Stimulated activated CD4-positive, alpha-beta T cell treated with anti-CD3 and anti-CD28 coated beads, Interleukin-2, amount 100 ng/mL, for 24 hours (primary cell): ENCODE measurements around the gene LGR4.

Experiments
- DNase-seq, 2 donors: peaks; one replicate each; pipeline ENCODE4 v3.0.0-alpha.2; 2020

LGR4 gene

DNA sequence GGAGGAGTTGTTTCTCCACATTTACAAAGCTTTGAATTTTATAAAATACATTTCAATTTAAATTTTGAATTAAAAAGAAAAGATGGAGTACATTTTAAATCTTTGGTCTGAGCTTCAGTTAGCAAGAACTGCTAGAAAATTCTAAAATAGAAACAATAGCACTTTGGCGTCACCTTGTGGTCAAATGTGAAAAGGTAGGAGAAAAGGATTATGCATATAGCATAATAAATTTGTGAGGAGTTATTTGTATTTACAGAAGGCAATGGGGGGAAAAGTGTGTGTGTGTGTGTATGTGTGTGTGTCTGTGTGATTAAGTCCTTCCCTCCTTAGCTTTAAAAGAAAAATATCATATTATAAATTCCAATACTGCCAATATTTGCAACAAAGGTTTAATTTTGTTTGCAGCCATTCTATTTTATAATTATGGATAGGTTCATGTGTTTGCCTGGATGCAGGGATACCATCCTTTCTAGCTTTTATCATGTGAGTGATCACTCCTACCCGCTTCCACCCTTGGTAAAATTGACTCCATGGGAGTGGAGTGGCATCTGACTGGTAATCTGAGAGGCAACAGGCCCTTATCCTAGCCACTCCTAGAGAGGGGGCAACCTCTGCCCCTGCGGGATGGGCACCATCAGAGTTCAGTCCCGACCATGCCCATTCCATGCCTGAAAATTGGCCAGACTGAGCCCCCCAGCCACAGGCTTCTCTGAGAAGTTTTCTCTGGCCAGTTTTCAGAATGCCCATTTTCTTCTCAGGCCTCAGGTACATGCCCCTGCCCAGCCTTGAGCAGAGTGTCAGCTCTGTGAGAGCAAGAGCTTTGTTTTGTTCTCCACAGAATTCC, 13.6 kb upstream of the LGR4 start:
- peak; percentile 9 to 49 for DNase-seq

DNA sequence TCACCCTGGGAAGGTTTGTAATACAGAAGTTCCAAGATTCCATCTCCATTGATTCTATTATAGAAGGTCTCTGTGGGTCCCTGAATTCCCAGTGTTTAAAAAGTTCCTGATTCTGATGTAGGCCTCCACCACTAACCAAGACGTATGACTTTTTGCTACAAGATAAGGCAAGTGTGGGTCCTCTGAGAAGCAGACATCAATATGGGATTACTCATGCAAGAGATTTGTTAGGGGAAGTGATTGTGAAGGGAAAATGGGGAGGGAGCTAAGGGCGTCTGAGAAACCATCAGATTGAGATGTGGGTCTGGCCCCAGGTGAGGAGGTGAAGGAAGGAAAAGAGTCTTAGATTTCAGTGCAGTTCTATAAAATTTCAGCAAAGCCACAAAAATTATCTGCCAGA, 10.2 kb upstream of the LGR4 start:
- DNase-seq, result no peak

DNA sequence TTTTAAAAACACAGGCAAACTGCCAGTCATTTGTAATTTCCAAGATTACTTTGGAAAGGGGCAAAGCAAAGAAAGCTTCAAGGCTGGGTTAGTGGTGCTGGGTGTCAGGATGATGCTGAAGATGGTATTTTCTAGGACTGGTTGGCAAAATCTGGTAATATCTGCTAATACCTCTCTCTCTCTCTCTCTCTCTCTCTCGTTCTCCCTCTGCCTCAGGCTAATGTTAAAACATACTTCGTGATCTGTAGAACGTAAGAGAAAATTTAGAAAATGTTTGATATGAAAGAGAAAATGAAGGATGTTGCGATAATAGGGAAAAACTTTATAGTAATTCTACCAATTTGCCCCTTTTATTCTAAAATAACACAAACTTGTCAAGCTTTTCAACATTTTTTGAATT, 9.4 kb upstream of the LGR4 start:
- no peak for DNase-seq

DNA sequence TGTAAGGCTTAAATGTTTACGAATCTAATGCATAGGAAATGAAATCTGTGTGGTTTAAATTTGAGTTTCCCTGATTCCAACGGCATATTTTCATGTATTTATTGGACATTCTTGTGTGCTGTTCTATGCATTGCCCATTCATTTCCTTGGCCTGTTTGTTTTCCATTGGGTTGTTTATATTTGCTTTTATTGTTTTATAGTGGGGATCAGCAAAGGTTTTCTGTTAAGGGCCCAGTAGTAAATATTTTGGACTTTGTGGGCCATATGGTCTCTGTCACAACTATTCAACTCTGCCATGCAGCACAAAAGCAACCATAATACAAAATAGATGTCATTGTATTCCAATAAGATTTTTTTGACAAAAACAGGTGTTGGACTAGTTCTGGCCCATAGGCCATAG, 5.2 kb upstream of the LGR4 start:
- no peak for DNase-seq

DNA sequence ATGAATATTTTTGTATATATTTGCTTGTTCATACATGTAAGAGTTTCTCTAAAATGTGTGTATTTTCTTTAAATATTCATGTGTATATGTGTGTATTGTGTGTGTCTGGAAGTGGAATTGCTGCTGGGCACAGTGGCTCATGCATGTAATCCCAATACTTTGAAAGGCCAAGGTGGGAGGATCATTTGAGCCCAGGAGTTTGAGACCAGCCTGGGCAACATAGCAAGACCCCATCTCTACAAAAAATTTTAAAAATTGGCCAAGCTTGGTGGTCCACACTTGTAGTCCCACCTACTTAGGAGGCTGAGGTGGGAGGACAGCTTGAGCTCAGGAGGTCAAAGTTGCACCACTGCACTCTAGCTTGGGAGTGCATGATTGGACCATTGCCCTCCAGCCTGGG, 4.7 kb upstream of the LGR4 start:
- DNase-seq, result no peak

DNA sequence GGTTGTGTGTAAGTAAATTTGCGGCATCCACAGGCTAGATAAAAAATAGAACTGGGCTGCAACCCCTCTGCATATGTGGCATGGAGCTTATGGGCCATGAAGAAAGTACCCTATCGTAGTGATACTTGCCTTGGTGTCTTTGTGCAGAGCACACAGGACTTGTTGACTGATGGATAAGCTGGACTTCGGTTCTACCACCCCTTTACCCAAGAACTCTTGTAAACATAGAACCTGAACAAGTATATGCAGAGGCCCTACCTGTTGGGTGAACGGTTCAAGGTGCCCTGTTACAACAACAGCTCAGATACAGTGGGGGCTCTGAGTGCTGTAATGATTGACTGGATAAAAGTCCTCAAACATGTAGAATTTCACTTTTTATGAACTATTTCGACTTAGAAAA, 3.0 kb upstream of the LGR4 start:
- no peak for DNase-seq

DNA sequence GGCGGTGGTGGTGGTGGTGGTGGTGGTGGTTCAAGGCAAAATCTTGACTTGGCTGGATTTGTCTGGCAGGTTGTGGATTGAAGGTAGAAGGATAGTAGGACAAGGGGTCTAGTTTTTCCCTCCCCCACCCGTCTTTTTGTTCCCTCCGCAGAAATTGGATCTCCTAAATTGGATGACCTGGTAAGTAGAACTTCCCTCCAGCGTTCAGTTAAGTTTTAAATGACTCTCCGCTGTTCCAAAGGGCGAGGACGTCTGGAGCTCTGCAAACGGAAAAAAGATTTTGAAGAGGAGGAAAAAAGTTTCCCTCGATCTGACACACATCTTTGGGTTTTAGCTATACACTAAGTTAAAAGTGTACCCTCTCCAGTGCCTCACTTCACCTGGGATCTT, 422 bp upstream of the LGR4 start:
- DNase-seq, result no peak

DNA sequence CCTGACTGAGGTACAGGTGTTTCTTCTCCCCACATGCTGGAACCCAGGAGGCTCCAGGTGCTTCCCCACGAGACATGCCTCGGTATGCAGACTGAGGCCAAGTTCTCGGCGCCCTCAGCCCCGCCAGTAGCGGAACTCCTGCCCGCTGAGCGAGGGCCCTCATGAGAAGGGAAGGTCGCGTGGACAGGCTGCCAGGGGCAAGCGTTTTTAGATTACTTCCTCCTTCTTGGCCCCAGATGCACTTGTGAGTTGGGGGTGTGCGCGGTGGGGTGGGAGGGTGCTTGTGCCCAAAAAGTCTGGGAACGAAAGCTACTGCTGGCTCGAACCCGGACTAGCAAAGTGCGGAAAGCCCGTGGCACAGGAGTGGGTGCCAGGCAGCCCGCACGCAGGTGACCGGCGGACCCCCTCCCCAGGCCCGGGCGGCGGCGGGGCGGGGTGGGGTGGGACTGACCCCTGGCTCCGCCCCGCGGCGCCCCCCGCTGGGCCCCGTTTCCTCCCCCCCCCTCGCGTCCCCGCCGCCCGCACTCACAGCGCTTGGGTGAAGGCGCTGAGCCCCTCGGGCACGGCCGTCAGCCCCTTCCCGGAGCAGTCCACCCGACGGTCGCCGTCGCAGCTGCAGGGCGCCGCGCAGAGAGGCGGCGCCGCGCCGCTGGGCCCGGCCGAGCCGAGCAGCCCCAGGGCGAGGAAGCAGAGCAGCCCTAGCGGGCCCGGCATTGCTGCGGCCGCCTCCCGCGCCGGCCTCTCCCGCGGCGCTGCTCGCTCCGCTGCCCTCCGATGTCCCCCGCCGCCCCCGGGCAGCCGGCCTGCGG, 797 bp downstream of the LGR4 start:
- DNase-seq, result peak; percentile 19 to 25

DNA sequence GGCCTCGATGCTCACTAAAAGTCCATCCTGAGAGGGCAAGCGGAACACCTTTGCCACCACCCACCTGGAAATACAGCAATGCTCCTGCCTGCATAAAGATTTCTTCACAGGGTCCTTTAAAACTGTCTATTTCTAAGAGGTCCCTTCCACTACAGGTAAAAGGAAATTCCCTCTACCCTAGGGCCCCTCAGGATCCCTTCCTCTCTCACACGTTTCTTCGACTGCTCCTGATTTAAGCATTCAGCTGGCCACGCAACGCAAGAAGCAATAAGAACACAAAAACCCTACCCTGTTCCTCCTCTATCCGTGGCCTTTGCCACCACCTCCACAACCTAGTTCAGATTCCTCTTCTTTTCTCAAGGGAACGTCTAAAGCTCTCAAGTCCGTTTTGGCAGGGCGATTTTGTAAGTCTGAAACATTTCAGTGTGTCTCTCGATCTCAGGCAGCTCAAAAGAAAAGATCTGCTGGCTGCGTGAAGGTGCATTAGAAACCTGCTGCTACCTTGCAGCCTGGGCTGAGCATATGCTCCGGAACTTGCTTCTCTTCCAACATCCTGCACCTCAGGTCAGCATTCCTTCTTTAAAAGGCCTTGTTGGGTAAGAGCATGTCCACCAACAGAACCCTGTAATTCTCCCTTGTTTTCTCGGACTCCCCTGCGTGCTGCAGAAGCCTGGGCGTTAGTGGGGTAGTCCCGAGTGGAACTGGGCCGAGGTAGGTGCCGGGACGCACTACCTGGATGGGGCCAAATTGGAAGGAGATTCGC, 1.6 kb downstream of the LGR4 start:
- DNase-seq, result no peak

DNA sequence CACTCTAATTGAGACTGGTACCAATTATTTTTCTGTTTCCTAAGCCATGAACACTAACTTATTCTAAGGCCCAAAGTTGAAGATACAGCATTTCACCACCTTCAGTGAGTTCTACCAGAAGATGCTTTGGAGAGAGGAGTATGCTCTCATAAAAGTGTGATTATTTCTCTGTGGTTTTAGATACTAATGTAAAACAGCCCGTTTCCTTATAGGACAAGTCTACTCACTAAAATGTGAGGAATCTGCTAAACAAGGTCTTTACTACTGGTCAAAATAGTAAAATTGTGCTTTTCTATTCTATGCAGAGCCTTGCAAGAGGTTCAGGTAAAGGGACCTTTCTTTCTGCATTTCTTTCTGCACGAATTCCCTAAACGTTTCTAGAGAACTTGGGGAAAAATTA, 2.4 kb downstream of the LGR4 start:
- DNase-seq, result no peak

DNA sequence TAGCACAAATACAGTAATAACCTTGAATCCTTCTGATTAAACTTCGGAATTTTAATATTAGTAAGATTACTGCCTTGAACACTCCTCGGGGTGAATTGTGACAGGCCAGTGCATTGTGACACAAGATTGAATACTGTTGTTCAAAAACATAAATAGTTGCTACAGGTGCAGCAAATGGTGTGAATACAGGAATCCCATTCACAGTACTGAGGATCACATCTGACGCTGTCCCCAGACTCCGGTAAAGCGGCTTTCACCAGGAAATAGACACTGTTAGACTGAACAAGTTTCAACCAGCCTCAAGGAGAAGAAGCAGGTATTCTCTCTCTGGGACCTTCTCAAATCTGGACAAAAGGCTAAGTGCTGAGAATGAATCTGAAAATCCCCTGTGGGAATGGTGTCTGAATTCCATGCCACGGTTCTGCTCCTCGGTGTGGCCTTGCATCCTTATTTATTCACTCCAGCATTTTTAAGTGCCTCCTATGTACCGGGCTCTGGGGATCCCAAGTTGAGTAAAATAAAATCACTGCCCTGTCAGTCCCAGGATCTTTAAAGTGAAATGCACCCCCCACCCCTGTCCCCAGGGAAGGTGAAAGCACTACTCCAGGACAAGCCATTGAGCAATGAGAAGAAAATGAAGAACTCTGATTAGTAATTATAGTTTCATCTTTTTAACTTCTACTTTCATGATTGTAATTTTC, 3.4 kb downstream of the LGR4 start:
- no peak for DNase-seq

DNA sequence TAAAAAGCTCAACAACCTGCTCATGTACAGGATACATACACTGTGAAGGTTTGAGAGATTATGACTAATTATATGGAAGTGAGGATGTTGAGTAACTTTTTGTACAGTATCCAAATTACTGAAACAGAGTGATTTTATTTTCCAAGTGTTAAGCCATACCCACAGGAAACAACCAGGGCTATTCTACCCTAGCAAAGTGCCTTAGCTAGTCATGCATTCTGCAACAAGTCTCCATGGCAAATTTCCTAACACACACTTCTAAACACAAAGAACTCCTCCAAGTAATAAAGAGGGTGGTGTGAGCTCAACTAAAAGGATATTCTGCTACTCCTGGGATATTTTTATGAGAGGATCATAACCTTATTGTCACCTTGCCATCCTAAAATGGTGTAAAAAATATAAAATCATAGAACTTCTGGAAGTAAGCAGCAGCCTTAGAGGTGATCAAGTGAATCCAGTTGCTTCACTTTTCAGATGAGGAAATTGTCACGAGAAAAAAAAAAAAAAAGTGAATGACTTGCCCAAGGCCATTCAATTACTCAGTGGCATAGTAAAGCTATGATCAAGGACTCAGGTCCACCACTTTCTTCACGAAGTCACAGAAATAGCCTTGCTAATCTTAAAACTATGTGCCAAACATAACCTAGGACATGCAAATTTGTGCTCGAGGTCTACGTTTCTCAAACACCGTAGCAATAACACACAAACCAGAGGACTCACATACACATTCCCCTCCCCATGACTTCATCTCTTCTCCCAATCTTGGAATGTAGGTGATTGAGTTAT, 4.2 kb downstream of the LGR4 start:
- DNase-seq, result no peak

DNA sequence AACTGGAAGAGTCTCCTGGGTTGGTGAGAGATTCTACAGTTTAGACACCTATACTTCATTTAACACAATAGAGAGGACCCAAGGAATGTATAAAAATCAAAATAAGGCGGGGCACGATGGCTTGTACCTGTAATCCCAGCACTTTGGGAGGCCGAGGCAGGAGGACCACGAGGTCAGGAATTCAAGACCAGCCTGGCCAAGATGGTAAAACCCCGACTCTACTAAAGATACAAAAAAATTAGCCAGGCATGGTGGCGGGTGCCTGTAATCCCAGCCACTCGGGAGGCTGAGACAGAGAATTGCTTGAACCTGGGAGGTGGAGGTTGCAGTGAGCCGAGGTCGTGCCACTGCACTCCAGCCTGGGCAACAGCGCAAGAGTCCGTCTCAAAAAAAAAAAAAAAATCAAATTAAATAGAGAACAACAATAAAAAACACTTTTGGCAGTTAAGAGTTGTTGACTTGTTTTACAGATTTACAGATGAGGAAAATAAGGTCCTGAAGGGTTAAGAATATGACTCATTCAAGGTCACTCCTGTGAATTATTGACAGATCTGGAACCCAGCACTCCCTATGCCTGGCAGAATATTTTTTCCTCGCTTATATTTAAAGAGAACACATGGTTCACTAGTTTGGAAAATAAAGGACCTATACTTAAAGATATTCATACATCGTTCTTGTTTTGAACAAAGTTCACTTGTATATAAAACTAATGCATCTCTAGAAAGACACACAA, 5.2 kb downstream of the LGR4 start:
- DNase-seq, result no peak

DNA sequence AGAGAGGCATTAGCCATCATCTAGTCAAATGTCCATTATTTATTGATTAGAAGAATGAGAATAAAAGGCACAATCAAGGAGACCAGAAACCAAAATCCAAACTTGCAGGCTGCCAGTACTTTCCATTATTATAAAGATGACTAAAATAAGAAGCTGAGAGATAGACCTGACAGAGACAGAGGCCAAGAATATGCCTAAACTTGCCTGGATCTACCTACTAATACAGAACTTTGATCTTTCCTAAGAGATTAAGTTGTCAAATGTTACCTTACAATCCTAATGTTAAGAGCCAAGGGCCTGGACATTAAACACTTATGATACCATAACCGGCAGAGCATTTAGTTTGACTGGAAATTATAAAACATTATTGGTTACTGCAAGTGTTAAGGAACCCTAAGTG, 6.2 kb downstream of the LGR4 start:
- DNase-seq, result no peak

DNA sequence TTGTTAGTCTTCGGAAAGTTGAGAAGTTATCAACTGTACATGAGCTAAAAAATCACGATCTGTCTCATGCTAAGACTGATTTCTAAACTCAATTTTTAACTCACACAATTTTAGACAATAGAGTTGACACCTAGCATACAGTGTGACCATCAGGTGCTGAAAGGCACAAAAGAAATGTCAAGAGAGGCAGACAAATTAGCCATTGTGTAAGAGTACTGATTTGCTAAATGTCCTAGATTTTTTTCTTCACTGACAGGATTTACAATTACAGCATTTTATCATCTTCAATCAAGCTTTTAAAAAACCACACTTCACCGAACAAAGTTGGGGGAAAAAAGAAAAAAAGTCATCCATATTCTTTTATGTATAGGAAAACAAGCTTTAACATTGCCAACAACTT, 7.0 kb downstream of the LGR4 start:
- DNase-seq, result no peak

DNA sequence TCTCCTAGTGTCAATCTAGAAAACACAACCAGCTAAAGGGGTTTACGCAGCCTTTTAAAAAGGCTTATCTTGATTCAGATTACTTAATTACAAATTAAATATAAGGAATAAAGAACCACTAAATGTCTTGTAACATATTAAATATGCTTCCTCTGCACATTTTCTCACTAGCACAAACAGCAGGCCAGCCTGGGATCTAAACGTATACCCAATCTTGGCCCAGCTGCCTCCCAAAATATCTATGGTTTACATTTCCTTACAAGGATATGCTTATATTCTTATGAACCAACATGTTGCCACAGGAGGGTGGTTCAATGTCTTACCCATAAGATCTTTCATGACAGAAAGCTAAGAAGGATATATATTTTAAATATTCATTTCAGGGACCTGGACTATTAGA, 7.7 kb downstream of the LGR4 start:
- no peak for DNase-seq

DNA sequence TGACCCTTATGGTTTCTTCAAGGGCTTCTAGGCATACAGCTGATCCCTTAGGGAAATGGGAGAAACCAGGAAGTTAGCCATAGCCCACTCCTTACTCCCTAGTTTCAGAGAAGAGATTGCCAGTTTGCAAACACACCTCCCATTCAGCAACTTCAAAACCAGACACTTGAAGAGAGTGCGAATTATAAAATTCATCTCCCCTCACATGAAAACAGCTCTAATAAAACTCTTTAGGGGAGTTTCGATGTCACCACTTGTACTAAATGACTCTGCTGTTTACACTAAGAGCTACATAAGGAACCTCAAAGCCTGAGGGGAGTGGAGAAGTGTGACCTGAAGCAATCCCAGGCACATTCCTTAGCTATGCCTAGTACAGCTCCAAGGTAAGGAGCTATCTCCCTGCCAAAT, 8.3 kb downstream of the LGR4 start:
- no peak for DNase-seq

DNA sequence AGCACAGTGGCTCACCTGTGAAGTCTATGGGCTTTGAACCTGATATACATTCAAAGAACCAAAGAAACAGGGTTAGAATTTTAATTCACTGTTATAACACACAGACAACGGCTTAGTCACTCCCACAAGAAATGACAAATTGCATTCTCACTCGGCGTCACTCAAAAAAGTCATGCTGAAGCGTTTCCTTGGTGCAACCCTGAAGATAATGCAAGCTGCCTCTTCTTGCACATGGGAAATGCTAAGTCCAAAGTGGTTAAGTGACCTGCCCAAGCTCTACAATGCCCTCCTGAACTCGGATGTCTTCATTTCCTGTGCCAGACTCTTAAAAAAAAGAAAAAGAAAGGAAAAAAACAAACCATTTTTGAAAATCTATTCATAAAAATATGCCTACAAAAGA, 10.0 kb downstream of the LGR4 start:
- no peak for DNase-seq

DNA sequence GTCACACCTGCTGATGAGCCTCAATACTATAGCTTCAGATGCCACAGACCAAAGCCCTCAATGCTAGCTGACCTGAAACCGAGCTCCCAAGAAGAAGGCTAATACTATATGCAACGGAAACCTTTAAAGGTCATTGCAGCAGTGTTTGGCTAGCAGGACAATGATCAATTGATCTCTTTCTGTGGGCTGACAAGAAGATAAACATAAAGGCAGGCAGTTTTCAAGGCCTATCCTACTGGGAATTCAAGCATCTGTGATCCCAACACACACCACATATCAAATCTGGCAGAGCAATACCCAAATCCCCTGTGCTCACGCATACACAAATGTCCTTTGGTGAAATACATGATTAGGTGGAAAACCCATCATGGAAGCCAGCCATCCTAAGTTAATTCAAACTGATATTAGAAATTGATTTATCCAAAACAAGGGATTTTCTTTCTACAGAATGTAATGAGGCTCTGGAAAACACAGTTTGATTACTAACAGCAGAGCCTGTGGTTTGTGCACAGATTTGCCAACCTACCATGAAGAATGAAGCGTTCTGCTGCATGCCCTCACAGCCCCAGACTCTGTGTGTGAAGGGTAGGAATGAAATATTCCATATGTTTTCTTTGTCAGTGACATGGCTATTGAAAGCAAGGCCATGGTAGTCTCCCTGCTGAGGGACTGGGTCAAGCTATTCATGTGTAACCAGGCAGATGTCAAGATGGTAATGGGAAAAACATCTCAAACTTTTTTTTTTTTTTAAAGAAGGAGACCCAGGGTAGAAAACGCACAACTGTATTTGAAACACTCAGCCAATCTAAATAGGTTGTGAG, 12.2 kb downstream of the LGR4 start:
- no peak for DNase-seq

DNA sequence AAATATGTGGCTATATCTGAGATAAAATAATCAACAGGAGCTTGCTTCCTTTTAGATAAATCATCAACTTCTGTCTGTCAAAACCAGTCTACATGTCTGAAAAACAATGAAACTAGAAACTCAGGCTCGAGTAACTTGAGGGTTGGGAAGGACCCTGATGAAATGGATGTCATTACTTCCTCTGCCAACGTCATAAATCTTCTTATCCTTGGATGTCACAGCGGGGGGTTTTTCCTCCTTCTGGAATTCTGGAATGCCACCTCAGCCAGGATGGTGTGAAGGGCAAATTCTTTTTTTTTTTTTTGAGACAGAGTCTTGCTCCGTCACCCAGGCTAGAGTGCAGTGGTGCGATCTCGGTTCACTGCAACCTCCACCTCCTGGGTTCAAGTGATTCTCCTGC, 13.4 kb downstream of the LGR4 start:
- no peak for DNase-seq

DNA sequence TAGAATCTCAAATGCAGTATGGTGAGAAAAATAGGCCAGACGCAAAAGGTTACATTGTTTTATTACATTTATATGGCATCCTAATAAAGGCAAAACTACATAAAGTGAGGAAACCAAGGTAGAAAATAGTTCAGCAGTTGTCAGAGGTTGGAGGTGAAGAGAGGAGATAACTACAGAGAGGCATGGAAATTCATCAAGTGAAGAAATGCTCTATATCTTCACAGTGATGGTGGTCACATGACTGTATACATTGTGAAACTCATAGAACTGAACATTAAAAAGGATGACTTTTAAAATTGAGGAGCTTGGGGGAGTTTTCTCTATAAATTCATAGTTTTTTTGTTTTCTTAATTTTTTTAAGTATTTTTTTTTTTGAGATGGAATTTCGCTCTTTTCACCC, 14.4 kb downstream of the LGR4 start:
- DNase-seq, result no peak
